GM19438 (cell line): ENCODE measurements around the gene C11orf54.
"Not testable (repeated sequence)": the region's sequence is repeated elsewhere in the genome, so short reads cannot be mapped to it uniquely, and the experiment has no call there.

ENCODE experiments used
- ATAC-seq: cut with Tn5 transposase; IDR thresholded peaks from one replicate; pipeline ENCODE4 v1.9.1; 2021; ENCODE audit warnings: low read depth; ENCODE audit not compliant: unreplicated experiment

The C11orf54 gene

GRCh38 chr11:93761910-93762309 is 20.4 kb downstream of the C11orf54 start:
- ATAC-seq, result no peak

- ATAC-seq, result no peak
These were observed 24.1 kb downstream of the C11orf54 start for GRCh38 chr11:93765551-93765950.

GRCh38 chr11:93766504-93766903 is 25.0 kb downstream of the C11orf54 start:
- ATAC-seq, result no peak

- ATAC-seq, result no peak
These were observed 25.5 kb downstream of the C11orf54 start for GRCh38 chr11:93767018-93767417.

- ATAC-seq, result no peak
These were observed 28.7 kb downstream of the C11orf54 start for GRCh38 chr11:93770160-93770559.

DNA sequence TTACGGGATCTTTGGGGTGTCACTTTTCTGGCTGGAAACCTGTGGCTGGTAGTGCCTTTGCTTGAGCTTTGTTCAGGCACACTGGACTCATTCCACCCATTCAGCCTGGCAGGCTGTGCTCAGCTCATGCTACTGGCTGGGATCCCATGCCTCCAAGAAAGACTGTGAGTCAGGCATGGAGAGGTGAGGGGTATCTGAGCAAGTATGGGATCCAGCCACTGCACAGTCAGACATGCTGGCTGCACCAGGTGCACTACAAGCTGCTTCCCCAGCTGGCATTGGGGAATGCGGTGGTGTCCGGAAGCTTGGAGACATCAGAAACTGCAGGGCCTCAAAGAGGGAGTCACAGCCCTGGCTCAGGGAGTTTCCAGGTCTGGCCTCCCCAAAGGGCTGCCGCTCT is 30.7 kb downstream of the C11orf54 start:
- no peak for ATAC-seq

- ATAC-seq, result no peak
These were observed 31.6 kb downstream of the C11orf54 start for GRCh38 chr11:93773045-93773477.

GRCh38 chr11:93773601-93774200 is 32.2 kb downstream of the C11orf54 start:
- no peak for ATAC-seq

- not testable (repeated sequence) for ATAC-seq
These were observed 33.1 kb downstream of the C11orf54 start for GRCh38 chr11:93774560-93774959.

GRCh38 chr11:93775289-93775688 is 33.8 kb downstream of the C11orf54 start:
- no peak for ATAC-seq

DNA sequence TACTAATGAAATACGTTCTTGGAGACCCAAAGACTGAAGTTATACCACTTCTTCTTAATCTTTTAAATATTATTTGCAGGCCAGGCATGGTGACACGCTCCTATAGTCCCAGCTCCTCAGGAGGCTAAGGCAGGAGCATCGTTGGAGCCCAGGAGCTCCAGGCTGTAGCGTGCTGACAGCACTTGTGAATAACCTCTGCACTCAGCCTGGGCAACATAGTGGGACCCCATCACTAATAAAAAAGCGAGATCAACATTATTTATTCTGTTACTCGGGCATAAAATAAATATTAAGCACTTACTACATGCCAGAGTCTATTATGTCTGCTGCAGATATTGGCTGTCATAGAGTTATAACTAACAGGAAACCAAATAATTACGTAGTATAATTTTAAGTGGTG is 41.9 kb downstream of the C11orf54 start:
- no peak for ATAC-seq

- ATAC-seq, result peak; percentile 56
These were observed 42.3 kb downstream of the C11orf54 start for GRCh38 chr11:93783765-93784144.

- peak; percentile 97 for ATAC-seq
These were observed 42.9 kb downstream of the C11orf54 start, which contains the start of gene MED17 for GRCh38 chr11:93784145-93784934. MED17 (plus strand) TSS chr11:93784282; CDS start chr11:93784514, 232 bp downstream.

DNA sequence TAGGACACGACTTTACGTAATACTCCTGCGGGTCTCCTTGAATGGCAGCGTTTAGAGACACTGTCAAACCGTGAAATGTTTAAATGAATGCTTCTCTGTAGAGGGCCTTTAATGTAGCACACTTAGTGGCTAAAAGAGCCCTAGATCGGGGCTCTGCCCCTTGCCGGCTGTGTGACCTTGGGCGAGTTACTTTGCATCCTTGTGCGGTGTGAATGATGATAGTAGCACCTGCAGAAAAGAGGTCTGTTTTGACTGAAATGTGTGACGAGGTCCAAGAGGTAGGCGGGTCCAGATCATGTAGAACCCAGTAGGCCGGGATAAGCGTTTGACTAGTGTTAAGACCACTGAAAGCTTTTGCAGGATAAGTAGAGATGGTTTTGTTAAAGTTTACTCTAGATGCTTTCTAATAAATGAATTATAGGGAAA is 43.5 kb downstream of the C11orf54 start:
- ATAC-seq, result peak; percentile 27

DNA sequence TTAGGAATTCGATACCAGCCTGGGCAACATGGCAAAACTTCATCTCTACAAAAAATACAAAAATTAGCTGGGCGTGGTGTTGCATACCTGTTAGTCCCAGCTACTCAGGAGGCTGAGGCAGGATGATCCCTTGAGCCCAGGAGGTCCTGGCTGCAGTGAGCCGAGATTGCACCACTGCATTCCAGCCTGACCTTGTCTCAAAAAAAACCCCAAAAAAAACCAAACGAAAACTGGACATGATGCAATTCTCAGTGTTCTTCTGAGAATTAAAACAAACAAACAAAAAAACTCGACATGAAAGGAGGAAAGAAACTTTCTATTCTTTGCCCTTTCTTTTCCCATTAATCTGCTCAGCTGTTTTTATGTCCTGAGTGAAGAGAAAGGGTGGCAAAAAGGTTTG is 50.0 kb downstream of the C11orf54 start:
- no peak for ATAC-seq

- no peak for ATAC-seq
These were observed 55.2 kb downstream of the C11orf54 start for GRCh38 chr11:93796441-93797231.

DNA sequence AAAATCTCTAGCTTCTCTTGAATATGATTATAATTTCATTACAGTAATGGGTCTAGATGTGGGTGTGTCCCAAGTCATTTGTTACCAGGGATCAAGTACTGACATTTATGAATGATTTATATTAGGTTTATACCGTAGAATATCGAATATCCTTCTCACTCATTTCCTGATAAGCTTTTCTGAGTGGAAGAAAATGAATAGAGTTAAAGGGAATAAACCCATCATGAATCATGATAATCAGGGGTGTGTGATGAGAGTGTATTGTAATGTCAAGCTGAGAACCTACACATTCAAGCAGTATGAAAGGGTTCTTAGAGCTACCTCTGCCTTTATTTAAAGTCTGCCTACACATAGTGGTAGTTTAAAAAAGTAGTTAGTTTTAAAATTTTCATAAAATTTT is 59.9 kb downstream of the C11orf54 start:
- ATAC-seq, result no peak

DNA sequence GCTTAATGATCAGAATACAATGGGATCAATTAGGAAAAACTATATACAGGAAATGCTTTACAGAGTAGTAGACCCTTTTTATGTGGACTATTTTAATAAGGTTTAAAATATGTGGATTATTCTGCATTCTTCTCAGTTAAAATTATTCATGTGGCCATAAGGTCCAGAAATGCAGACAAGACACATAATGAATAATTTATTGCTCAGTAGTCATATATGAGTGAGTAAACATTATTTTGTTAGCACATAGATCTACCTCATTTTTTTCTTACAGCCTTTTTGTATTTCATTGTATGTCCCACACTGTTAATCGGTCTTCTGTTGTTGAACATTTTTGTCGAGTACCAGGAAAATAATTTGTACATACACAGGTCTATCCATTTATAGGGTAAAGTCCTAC is 63.4 kb downstream of the C11orf54 start:
- ATAC-seq, result no peak

GRCh38 chr11:93807980-93808379 is 66.5 kb downstream of the C11orf54 start:
- no peak for ATAC-seq

DNA sequence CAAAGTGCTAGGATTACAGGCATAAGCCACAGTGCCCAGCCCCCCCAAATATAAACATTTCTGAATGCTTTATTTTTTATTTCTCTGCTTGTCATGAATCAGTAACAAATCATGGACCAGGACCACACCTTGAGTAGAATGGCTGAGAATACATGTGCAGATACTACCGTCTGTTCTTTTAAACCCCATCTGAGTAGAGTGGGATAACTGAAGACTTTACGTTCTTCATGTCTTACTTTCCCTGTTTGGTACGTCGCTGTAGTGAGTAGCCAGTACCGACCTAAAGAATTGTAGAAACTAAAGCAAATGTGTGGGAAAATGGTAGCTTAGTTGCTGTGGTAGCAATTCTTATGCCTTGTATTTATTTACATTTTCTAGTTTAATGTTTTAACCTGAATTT is 72.5 kb downstream of the C11orf54 start:
- ATAC-seq, result no peak
